LNCAP (cell line): ENCODE data around the gene KLF2.

Experiments
- TF ChIP-seq, protein P1 (sequence below): fragments of 450-650 bp; IDR thresholded peaks from 2 replicates; pipeline ENCODE4 v1.5.1; 2017; ENCODE audit warnings: mild to moderate bottlenecking

The KLF2 gene

GRCh38 chr19:16336571-16336970, 11.9 kb downstream of the KLF2 start:
- TF ChIP-seq, protein P1, sequence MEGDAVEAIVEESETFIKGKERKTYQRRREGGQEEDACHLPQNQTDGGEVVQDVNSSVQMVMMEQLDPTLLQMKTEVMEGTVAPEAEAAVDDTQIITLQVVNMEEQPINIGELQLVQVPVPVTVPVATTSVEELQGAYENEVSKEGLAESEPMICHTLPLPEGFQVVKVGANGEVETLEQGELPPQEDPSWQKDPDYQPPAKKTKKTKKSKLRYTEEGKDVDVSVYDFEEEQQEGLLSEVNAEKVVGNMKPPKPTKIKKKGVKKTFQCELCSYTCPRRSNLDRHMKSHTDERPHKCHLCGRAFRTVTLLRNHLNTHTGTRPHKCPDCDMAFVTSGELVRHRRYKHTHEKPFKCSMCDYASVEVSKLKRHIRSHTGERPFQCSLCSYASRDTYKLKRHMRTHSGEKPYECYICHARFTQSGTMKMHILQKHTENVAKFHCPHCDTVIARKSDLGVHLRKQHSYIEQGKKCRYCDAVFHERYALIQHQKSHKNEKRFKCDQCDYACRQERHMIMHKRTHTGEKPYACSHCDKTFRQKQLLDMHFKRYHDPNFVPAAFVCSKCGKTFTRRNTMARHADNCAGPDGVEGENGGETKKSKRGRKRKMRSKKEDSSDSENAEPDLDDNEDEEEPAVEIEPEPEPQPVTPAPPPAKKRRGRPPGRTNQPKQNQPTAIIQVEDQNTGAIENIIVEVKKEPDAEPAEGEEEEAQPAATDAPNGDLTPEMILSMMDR, result no peak

- TF ChIP-seq, protein P1, result no peak
Observed at GRCh38 chr19:16337809-16338469, 13.3 kb downstream of the KLF2 start.

DNA sequence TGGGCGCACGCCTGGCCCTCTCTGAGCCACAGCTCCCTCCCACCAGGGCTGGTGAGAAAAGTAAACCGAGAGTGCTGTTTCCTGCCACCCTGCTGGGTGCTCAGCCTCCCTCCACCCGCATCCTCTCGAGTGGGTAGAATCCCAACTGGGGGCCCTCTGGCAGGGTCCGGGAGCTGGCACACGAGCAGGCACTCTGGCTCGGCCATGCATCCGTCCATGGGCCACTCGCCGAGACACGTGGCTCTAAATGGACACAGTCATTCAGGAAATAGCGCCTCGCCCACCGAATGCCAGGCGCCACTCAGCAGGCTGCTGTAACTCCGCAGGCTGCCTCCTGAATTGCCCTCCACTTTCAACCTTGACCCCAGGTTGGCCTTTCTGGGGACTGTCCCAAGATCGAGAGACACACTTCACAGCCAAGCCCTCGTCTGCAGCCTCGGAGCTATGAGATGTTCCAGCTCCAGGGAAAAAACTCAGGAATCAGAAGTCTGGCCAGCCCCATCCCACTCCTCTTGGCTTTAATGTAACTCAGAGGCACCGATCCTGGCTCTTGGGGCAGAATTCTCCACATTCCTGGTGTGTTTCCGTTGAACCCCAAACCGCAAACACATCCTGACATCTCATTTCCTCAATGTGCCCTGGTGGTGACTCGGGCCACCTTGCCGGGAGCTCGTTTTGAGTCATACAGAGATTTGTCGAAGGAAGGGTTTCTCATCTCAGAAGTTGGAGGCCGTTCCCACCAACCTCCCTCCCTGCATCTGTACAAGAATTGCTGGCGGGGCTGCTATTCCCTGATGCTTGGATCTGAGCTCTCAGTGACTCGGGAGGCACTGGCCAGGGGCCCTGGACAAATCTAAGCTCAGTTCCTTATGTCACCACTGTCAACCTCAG, 14.1 kb downstream of the KLF2 start:
- TF ChIP-seq, protein P1, result no peak

DNA sequence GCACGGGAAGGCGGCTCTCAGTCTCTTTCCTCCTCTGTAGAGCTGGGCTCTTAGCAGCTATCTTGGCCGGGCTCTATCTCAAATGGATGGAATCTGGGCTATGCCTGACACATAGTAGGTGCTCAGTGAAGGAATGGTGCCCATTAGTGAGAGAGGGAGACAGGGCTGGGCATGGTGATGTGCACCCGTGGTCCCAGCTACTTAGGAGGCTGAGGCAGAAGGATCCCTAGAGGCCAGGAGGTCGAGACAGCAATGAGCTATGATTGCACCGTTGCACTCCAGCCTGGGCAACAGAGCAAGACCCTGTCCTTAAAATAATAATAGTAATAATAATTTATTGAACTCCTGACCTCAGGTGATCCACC, 14.7 kb downstream of the KLF2 start:
- TF ChIP-seq, protein P1, result no peak

GRCh38 chr19:16340092-16340491, 15.5 kb downstream of the KLF2 start:
- TF ChIP-seq, protein P1, result no peak

- TF ChIP-seq, protein P1, result no peak
Observed at GRCh38 chr19:16340654-16341053, 16.0 kb downstream of the KLF2 start.

GRCh38 chr19:16342002-16342715, 17.5 kb downstream of the KLF2 start:
- TF ChIP-seq, protein P1, result no peak
